Measurements from ENCODE around the gene KRTAP10-7.
"Not testable (repeated sequence)": the region's sequence is repeated elsewhere in the genome, so short reads cannot be mapped to it uniquely, and the experiment has no call there.

KRTAP10-7 gene

DNA sequence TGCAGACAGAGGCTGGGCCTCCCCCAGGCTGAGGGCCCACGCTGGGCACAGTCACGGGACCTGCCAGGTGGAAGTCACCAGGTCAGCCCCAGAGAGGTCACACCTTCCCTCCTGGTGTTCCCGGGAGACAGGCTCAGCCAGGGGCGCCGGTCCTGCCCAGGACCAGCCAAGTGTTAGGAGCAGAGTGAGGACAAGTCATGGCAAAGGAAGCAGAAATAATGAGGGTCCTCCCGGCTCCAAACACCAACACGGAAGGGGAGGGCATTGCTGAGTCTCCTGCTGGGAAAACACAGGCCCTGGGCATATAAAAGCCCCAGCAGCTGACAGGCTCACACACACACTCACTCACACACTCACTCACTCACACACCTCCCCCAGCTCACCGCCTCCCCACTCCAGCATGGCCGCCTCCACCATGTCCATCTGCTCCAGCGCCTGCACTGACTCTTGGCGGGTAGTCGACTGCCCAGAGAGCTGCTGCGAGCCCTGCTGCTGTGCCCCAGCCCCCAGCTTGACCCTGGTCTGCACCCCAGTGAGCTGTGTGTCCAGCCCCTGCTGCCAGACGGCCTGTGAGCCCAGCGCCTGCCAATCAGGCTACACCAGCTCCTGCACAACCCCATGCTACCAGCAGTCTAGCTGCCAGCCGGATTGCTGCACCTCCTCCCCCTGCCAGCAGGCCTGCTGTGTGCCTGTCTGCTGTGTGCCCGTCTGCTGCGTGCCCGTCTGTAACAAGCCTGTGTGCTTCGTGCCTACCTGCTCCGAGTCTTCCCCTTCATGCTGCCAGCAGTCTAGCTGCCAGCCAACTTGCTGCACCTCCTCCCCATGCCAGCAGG is 36.8 kb downstream of the KRTAP10-7 start, which contains the start of gene KRTAP10-10:
Gene KRTAP10-10, plus strand, starts transcription at position 339 of the 833 bp plus-strand sequence. Its CDS starts 62 bp downstream, at position 401.
- DNase-seq = no peak

GRCh38 chr21:44637851-44638348 is 37.5 kb downstream of the KRTAP10-7 start:
- not testable (repeated sequence) for DNase-seq

DNA sequence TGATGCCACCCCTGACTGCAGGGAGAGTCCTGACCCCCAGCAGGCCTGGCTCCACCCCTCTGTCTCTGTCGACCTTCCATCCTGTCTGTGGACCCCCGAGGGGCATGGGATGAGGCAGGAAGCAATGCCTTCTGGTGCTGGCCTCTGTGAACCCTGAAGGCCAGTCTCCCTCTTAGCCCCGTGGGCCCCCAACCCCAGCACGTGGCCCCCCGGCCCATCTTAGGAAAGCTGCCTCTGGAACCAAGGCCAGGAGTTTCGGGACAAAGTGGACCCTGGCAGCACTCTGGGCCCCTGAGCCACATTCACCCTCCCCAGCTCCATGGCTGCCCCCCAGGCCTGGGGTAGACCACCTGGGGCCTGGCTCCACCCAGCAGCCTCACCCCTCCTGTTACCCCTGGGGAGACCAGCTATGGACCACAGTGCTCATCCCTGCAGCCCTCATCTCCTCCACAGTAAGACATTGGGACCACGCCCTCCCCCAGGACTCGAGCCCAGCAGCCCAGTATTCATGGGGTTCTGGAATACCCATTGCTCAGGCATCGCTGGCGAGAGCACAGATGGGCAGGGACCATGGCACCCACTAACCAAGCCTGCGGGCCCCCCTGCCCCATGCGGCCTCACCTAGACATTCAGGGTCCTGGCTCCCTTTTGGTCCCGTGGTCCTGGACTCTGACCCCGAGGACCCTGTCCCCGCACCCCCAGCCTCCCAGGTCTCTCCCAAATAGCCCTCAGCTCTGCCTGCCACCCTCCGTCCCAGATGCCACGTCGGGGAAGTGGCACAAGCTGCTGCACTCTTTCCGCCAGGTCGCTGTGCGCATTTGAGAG is 38.3 kb downstream of the KRTAP10-7 start:
- not testable (repeated sequence) for DNase-seq

GRCh38 chr21:44639331-44639655 is 38.9 kb downstream of the KRTAP10-7 start:
- no peak for DNase-seq

- no peak for DNase-seq
Measured at GRCh38 chr21:44640761-44641160, 40.4 kb downstream of the KRTAP10-7 start.

DNA sequence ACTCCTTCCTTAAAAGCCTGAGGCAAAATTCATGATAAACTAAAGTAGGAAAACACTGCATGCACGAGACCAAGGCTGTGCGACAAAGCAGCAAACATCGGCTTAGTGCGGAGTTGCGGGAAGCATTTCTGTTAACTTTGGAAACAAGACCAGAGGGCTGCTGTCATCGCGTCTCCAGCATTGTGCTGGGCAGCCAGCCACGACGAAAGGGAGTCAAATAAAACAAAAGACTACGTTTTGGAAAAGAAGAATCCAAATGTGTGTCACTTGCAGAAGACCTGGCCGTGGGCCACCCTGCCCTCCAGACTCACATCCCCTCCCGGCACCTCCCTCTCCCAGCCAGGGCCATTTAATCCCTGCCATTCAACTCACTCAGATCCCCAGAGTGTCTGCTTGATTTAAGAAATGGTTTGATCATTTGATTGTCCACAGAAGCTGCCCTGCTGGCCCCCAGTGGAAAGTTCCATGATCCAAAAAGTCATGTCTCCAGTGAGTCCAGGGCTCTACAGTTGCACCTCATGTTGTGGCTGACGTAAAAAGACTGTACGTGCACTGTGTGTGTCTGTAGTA is 43.4 kb downstream of the KRTAP10-7 start:
- no peak for DNase-seq

DNA sequence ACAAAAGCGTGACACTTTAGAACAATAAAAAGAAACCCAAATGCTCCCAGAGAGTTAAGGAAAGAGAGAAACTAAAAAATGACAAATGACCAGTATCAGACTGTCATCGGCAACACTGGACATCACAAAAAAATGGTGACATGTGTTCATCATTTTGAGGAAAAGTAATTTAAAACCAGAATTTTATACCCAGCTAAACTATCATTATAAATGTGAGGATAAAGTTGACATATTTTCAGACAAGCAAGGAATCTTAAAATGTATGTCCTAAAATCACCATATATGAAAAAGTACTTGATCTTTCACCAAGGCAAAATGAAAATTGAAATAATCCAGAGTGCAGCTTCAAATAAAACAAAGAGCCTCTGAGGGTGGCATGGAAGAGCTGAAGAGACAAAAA is 44.5 kb downstream of the KRTAP10-7 start:
- DNase-seq = no peak

DNA sequence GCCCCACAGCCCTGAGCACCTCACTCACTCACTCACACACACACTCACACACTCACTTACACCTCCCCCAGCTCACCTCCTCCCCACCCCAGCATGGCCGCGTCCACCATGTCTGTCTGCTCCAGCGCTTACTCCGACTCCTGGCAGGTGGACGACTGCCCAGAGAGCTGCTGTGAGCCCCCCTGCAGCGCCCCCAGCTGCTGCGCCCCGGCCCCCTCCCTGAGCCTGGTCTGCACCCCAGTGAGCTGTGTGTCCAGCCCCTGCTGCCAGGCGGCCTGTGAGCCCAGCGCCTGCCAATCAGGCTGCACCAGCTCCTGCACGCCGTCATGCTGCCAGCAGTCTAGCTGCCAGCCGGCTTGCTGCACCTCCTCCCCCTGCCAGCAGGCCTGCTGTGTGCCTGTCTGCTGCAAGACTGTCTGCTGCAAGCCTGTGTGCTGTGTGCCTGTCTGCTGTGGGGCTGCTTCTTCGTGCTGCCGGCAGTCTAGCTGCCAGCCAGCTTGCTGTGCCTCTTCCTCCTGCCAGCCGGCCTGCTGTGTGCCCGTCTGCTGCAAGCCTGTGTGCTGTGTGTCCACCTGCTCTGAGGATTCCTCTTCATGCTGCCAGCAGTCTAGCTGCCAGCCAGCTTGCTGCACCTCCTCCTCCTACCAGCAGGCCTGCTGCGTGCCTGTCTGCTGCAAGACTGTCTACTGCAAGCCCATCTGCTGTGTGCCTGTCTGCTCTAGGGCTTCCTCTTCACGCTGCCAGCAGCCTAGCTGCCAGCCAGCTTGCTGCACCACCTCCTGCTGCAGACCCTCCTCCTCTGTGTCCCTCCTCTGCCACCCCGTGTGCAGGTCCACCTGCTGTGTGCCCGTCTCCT is 46.2 kb downstream of the KRTAP10-7 start, which contains the start of gene KRTAP10-11:
Gene KRTAP10-11, plus strand, starts transcription at position 49 of the 856 bp plus-strand sequence. Its CDS starts 45 bp downstream, at position 94.
- not testable (repeated sequence) for DNase-seq

DNA sequence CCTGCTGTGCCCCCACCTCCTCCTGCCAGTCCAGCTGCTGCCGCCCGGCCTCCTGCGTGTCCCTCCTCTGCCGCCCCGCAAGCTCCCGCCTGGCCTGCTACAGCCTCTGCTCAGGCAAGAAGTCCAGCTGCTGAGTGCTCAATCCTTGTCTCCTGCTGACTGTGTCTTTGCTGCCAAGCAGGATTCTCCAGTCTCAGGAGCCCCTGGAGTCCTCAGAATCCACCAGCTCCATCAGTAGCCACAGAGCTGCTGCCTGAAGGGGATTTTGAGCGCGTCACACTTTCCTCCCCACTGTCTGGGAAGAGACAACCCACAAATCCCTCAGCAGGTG is 46.8 kb downstream of the KRTAP10-7 start:
- no peak for DNase-seq

GRCh38 chr21:44648557-44649311 is 48.3 kb downstream of the KRTAP10-7 start:
- DNase-seq = no peak

GRCh38 chr21:44649521-44650100 is 49.2 kb downstream of the KRTAP10-7 start:
- DNase-seq = no peak

DNA sequence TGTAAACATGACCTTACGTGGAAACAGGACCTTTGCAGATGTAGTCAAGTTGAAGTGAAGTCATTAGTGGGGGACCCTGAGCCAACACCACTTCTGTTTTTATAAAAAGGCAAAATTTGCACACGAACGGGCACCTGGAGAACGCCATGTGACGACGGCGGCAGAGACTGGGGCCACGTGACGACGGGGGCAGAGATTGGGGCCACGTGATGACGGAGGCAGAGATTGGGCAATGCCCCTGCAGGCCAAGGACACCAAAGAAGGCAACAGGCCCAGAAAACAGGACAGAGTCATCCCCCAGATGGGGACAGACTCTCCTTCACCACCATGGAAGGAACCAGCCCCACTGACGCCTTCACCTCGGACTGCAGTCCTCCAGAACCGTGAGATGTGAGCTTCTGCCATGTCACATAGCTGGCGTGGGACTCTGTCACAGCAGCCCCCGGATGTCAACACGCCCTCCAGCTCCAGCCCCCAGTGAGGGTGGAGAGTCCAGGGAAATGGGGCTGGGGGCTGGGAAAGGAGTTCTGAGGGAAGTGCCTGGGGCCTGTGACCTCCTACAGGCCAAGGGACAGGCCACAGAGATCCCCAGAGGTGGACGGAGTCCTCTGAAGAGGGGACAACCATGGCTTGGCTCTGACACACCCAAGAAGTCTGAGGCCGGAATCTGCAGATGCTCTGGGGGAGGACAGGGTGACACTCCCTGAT is 50.0 kb downstream of the KRTAP10-7 start:
- no peak for DNase-seq

GRCh38 chr21:44650973-44651675 is 50.7 kb downstream of the KRTAP10-7 start:
- no peak for DNase-seq
